Posterior cingulate gyrus (tissue), 11 donors: ENCODE results near the gene CCNQ.
A peak's percentile ranks its signal among the peaks of the same experiment; 100 is the strongest.

Experiments used
- DNase-seq, 10 donors: peaks; one replicate each; pipeline versions ENCODE4 v3.0.0 to v3.0.0-alpha.2; 2020 to 2021; ENCODE audit warnings: mixed read lengths in 3 of 10
- intact Hi-C: fragments of 100-400 bp; cut with DNase I; formaldehyde crosslinking; loops from one replicate; pipeline ENCODE4 v1.15.1; 2023

CCNQ gene

DNA sequence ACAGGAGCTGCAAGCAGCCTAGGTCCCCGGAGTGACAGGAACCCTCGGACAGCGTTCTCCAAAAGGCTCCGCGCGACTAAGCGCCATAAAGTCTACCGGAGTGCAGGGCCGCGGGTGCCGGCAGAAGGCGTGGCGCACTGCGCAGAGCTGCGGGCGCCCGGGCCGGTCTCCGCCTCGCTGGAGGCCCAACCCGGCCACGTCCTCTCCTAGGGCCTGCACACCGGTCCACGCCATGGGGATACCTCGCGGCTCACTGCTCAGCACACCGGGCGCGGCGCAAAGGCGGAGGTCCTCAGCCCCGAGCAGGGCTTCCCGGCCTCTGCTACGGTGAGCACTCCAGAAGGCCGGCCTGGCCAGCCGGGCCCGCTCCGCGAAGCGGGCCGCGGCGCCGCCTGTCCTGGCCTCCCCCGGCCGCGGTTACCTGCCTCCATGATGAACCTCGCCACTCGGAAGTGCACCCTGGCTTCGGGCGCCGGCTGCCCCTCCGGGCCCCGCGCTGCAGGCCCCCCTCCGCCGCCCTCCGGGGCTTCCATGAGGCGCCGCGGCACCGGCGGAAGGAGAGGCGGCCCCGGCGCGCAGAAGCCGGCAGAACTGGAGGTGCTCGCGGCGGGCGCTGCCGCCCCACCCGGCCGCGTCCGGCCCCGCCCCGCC is at the start of gene CCNQ:
TSS of gene CCNQ (minus strand) at position 599 of the 651 bp plus-strand sequence. CDS start at position 533, 66 bp downstream.
- peak in 1 of 10 donors; percentile 87 for DNase-seq
- intact Hi-C loops = no loop called here

DNA sequence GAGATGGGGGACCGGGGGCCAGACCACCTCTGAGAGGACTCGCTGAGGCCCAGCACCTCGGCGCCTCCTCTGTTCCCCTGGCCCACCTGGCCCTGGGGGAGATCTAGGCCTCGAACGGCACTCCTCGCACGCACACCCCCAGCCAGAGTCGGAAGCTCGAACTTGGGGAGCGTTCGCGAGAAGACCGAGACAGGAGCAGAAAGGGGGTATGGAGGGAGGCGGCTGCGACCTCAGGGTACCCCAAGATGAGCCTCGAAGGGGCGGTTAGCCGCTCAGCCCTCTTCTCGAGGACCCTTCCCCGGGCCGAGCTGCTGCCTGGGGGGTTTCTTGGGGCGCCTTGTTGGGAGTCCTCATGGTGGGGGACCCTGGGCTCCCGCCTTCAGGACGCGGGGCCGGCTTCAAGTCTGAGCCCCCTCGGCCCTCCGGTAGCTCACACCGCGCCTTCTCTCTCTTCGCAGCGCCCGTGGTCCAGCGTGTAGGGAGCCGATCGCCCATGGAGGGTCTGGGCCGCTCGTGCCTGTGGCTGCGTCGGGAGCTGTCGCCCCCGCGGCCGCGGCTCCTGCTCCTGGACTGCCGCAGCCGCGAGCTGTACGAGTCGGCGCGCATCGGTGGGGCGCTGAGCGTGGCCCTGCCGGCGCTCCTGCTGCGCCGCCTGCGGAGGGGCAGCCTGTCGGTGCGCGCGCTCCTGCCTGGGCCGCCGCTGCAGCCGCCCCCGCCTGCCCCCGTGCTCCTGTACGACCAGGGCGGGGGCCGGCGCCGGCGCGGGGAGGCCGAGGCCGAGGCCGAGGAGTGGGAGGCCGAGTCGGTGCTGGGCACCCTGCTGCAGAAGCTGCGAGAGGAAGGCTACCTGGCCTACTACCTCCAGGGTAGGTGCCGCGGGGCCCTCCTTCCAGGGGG is 48.8 kb upstream of the CCNQ start:
- DNase-seq = peak in 3 of 10 donors; percentile 8 to 74 (median 73)
- intact Hi-C loops = no loop called here

DNA sequence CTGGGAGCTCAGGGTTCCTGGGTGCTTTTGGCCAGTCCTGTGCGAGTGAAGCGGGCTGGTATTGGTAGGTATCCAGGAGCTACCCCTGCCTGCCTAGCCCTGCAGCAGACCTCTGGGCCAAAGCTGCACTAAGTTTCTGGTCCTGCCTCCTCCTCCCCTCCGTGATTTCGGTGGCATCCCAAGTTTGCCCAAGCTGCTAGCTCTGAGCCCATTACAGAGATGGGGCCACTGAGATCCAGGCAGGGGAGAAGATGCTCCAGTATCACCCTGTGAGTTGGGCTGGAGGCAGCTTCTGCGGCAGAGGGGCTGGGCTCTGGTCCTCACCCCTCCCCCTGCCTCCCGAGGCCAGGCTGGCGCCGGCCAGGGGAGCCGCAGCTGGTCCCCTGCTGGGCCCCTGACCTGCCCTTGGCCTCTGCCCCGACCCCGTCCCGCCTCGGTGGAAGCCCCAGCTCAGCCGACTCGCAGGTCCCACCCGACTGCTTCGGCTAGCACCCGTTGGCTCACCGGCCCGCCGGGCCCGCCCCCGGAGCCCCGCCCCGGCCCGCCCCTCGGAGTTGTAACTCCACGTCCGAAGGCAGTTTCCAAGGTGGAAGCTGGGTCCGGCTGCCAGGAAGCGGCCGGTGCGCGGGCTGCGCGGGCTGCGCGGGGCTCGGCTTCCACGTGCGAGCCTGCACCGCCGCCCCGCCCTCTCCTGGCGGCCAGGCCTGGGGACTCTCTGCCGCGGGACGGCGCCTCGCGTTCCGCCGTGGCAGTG is 47.9 kb upstream of the CCNQ start, which contains the start of gene DUSP9:
TSS of gene DUSP9 (plus strand) at position 584 of the 754 bp plus-strand sequence. CDS start 751 bp downstream, outside the sequence.
- DNase-seq = peak in 3 of 10 donors; percentile 3 to 86 (median 77)
- intact Hi-C loops = no loop called here

DNA sequence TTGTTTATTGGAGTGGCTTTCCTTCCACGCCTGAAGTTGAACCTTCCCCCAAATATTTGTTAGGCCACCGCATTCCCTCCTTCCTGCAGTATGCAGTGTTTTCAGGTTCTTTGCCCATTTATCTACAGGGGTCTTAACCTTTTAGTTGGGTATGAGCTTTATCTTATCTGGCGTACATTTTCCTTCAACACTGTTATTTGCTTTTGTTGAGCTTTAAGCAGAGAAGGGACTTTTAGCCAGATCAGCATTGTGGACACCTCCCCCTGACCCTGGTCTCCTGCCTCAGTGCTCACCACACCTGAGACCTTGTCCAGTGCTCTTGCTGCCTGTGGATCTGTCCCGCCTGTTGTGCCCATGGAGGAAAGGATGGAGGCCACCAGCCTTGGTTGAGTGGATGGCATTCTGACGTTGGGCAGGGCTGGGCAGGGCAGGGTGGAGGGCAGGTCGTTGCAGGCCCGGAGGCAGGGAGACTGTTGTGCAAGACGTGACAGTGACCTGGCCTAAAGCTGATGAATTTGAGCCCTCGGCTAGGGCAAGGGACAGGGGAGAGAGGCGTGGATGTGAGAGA is 47.1 kb upstream of the CCNQ start:
- peak in 3 of 10 donors; percentile 1 to 44 (median 38) for DNase-seq
- intact Hi-C loops = no loop called here

DNA sequence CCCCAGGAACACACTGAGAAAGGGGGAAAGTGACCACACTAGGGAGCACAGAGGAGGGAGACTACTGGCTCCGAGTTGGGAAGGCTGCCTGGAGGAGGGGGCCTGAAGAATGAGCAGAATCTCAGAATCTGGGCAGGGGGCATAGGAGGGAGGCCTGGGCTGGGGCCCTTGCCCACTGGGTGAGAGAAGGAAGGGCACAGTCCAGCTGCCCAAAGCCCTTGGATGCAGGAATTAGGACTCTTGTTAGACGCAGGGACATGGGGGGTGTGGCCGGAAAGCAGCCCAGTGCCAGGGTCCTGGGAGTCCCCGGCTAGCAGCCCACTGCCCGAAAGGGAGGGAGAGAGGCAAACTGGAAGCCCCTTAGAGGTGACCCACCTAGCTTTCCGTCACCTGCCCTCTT is 46.2 kb upstream of the CCNQ start:
- intact Hi-C loops = no loop called here
- peak in 3 of 10 donors; percentile 3 to 62 (median 11) for DNase-seq

DNA sequence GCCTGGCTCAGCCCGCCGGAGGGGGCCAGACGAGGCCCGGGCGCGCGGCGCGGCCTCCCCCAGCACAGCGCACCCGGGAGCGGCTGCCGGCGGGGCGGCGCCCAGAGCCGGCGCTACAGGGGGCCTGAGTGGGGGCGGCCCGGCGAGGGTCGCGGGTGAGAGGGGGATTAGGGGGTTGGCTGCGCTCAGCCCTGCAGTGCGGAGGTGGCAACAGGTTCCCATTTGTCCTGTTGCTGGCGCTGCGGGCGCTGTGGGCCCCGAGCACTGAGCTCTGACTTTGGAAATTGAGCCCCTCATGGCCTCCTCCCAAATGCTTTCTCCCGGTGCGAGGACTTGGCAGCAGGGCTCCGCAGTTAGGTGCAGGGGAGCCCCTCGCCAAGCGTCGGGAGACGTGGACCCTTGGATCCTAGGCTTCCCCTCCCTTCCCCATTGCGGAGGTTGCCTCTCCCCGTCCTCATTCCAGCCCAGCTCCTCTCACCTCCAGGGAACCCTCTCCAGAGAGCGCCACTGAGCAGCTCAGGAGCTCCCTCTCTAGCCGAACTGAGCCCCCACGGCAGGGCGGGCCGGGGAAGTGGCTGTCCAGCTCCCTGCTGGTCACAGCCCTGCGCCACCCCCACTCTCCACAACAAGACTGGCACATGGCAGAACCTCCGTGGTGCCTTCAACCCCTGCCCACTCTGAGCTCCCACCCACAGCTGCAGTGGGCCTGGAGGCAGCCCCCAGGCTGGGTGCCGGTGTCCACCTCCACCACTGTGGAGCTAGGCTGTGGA is 45.6 kb upstream of the CCNQ start:
- intact Hi-C loops = no loop called here
- peak in 4 of 10 donors; percentile 8 to 79 (median 46) for DNase-seq

DNA sequence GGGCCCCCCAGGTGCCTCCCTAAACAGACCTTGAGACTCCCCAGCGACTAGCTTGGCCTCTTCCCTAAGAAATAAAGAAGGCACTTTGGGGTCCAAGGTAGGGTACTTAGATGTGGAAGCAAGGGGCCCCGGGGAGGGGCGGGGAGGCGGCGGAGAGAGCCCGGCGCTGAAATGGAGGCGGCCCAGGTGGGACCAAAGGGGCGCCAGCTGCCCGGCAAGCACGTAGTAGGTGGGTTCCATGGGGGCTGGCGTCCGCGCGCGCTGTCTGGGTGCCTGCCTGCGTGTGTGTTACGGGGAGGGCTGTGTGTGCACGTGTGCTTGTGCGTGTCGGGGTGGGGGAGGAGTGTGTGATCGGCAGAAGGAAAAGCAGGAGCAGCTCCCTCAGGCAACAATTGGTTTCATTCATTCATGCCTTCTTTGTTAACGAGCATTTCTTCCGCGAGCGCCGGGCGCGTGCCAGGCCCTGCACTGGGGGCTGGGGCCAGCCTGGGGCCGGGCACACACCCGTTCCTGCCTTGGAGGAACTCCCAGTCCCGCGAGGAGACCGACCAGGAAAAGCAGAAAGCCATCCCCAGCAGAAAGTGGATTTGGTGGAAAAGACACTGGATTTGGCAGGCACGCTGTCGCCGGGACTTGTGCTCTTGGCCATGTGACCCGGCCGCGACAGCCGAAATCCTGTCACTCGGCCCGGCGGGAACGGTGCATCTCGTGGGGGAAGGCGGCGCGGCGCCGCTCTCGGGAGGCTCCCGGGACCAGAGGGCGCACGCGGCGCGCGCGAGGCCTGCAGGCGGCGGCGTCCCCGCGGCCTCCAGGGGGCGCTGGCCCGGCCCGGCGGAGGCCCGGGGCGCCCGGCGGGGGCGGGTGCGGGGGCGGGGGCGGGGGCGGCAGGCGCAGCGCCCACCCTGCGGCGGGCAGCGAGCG is 44.8 kb upstream of the CCNQ start:
- intact Hi-C loops = no loop called here
- DNase-seq = peak in 5 of 10 donors; percentile 16 to 86 (median 60)

DNA sequence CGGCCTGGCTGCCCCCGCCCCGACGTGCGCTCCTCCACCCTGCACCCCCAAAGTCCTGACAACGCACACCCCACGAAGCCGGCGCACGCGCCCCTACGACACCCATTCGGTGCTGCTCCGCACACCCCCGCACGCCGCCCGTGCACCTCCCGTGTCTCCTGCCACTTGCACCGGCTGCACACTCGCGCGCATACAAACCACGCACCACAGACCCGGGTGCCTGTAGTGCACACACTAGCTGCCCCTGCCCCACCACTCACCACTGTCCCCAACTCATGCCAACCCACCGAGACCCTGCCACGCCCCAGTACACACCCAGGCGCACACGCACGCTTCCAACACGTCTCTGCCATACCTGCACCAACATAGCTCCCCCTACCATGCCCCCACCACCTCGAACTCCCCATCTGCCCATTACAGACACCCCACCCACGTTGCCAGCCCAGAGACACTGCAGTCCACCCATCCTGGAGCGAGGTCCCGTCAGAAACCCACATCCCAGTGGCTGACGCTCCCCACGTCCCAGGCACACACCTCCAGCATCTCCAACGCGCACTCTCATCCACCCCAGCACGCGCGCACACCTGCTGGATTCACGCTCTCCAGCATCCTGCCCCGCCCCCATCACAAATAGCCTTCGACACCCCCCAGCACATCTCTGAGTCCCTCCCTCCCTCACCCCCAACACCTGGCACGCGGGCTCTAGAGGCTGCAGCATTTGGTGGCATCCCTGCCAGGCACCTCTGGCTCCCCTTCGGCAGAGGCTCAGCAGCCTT is 43.9 kb upstream of the CCNQ start:
- intact Hi-C loops = no loop called here
- peak in 2 of 10 donors; percentile 12 to 67 for DNase-seq

DNA sequence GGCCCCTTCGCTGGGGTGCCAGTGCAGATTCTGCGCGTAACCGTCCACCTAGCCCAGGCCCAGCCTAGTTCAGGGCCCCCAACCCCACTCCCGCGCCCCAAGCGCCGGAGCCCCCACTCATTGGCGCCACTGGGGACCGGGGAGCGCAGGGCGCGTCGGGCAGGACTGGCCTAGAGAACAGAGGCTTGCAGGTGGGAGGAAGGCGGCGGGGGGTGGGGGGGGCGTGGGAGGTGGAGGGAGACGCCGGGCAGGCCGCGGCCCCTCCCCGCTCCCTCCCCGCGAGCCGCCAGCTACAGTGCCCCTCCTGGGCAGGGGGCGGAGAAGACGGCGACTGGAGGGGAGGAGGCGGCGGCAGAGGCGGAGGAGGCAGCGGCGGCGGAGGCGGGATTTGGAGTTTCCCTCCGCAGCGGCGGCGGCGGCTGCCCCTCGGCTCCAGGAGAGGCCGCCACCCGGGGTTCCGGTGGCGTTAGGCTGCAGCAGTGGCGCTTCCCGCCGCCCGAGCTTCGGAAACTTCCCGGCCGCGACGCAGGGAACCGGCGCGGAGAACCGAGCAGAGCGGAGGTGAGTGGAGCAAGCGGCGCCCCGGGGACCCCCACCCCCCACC is 43.2 kb upstream of the CCNQ start:
- peak in 3 of 10 donors; percentile 10 to 84 (median 19) for DNase-seq
- intact Hi-C loops = no loop called here

DNA sequence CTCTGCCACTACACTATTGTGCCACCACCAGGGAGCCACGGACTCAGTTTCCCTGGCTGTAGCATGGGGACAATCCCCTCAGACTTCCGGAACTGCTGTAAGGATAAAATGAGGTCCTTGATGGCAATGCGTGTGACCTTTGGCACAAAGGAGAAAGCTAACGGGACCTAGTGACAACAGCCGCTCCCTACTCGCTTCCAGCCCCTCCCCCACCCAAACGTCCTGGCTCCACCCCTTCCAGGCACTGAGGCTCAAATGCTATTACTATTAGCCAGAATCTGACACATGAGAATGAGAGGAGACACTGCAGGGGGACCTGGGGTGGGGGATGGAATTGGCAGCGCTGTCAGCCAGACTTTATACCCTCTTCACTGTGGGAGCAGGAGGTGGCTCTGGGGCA is 42.7 kb upstream of the CCNQ start:
- intact Hi-C loops = no loop called here

DNA sequence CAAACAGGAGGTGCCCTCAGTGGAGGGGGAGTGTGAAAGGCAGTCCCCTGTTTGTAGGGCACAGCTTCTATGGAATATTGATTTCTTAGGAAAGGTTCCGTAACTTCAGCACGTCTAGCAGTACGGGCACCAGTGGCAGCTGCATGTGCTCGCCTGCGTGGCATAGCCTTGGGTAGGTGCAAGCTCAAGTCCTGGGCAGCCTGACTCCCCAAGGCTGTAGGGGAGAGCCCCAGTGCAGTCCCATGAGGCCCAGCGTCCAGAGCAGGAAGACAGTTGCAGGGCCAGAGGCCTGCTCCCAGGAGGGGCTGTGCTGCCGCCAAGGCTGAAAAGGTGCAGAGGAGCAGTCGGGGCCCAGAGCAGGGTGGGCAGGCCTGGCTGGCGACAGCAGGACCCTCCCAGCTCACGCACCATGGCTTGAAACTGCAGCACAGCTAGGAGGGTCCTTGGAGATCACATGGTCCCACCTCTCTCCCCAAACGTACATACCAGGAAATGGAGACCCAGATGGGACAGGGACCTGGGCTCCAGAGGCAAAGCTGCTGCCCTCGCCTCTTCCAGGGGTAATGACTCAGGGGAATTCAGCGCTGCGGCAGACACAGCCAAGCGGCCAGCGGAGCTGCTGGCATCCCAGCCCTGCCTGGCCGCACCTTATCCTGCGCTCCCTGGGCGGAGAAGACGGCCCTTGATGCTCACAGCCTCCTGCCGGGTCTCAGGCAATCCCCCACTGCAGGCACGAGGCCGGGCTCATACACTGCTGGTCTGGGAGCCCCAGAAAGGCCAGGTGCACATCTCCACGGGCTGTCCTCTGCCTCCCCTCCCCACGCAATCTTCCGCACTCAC is 42.0 kb upstream of the CCNQ start:
- DNase-seq = peak in 3 of 10 donors; percentile 7 to 82 (median 70)
- intact Hi-C loops = no loop called here

More for the DNA sequence above, 42.7 kb upstream of the CCNQ start:
- peak in 1 of 10 donors; percentile 66 for DNase-seq

DNA sequence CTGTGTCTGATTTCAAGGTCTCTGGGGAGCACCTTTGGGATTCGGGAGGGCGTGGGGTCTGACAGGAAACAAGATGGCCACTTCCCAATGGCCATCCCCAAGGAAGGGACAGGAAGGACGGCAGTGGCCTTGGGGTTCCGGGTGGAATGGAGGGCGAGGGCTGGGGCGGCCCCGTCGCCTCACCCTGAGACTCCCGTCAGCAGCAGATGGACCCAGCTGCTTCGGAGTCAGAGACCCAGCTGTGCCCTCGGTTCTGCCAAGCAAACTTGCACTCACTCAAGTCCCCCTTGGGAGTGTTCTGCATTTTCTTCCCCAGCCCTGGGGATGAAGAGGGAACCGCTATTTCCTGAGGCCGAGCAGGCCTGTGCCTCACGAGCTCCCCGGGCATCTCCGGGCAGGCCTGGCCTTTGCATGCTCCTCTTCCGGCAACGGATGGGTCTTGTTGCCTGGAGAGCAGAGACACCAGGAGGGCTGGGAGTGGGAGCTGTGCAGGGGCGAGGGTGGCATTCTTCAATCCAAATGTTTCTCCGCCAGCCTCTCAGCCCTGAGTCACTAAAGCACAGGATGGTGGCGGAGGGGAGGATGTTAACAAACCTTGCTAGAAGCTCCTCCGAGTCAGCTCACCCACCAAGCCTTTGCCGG is 41.2 kb upstream of the CCNQ start:
- intact Hi-C loops = no loop called here

DNA sequence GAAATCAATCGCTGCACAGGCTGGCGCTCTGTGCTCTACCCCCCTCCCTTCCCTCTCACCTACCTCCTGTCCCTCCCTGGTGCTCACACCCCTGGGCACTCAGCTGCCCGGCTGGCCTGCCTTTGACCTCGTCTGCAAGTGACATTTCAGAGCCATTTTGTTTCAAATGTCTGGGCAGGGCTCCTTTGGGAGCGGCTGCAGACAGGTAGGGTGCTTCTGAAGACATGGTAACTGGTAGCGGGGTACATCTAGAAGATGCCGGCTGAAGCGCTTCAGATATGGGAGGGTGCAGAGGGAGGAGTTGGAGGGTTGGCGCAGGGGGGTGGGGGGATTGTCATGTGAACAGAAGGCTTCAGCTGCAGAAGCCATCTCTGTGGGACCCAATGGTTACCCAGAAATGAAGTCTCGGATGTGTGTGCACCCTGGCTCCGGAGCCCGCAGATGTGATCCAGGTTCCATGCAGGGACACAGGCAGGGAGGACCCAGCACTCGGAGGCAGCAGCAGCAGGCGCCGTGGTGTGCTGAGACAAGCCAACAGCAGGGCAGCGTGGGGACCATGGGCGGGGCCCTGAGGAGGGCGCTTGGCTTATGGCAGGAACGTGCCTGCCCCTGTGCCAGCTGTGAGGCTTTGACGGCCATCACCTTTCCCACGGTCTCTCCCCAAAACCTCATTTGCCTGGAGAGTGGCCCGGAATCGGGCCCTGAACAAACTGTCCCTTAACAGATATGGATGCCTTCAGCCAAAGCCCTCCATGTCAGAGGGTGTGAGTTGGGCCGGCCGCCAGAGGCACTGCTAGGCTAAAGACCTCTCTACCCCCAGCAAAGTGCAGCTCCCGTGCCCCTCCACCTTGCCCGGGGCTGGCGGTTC is 40.5 kb upstream of the CCNQ start:
- intact Hi-C loops = no loop called here
- DNase-seq = peak in 2 of 10 donors; percentile 11 to 69

More for the DNA sequence above, 41.2 kb upstream of the CCNQ start:
- DNase-seq = peak in 3 of 10 donors; percentile 7 to 84 (median 78)

DNA sequence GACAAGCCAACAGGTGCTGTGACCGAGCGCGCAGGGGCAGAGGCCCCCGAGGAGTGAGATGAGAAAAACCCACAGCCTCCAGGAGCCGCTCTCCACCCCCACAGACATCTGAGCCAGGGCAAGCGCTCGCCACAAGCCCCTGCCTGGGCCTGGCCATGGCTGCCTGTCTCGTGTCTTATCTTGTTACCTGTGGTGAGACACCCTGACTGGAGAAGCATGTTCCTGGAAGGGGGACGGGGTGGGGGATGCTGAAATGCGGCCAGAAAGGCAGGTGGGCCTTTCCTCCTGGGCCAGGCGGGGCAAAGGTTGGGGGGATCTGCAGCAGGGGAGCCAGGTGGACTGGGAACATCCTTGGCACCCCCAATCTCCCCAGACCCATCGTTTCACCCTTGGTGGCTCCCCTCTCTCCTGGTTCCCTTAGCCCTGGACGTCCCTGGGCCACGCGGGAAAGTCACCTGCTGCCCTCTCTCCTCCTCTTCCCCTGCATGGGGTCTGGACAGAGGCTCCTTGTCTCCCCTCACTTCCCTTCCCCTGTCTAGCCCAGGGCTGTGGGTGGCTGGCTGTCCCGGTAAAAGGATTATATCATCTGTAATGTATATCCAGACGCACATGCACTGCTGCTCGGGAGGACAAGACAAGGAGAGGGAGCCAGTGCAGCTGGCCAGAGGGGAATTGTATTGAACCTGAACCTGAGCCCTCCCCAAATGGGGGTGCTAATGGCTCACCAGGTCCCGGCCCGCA is 39.7 kb upstream of the CCNQ start:
- DNase-seq = peak in 1 of 10 donors; percentile 77
- intact Hi-C loops = no loop called here
